Thymus (tissue), 11 donors: ENCODE measurements around the gene RELB. TPM values are rescaled to one million over a fixed set of nuclear protein-coding genes. Genes with fewer than 3 reads are reported as not detected.
"Not testable (repeated sequence)": the region's sequence is repeated elsewhere in the genome, so short reads cannot be mapped to it uniquely, and the experiment has no call there.

ENCODE experiments used
- DNase-seq, 9 donors: peaks; one replicate each; pipeline ENCODE4 v3.0.0-alpha.2; 2013; ENCODE audit warnings: low spot score in 9 of 9, low read depth in 6 of 9, missing footprints in 1 of 9
- H3K27ac ChIP-seq, 2 donors: one replicate each; pipeline ENCODE4 v1.5.1; 2013; ENCODE audit warnings: control low read depth in 1 of 2, low read depth in 1 of 2, low read length in 1 of 2, mild to moderate bottlenecking in 1 of 2, moderate library complexity in 1 of 2
- H3K27me3 ChIP-seq, 2 donors: one replicate each; pipeline ENCODE4 v1.5.1; 2013; ENCODE audit warnings: low read length in 1 of 2; ENCODE audit not compliant: control insufficient read depth in 2 of 2, insufficient read depth in 1 of 2
- H3K36me3 ChIP-seq, 2 donors: one replicate each; pipeline ENCODE4 v1.5.1; 2013; ENCODE audit warnings: low read length in 1 of 2, mild to moderate bottlenecking in 1 of 2, moderate library complexity in 1 of 2; ENCODE audit not compliant: control insufficient read depth in 2 of 2, insufficient read depth in 2 of 2
- H3K4me1 ChIP-seq, 2 donors: one replicate each; pipeline ENCODE4 v1.5.1; 2013; ENCODE audit warnings: low read length in 2 of 2; ENCODE audit not compliant: control insufficient read depth in 2 of 2, insufficient read depth in 2 of 2
- H3K4me3 ChIP-seq, 2 donors: one replicate each; pipeline ENCODE4 v1.5.1; 2013; ENCODE audit warnings: low read length in 2 of 2, control low read depth in 1 of 2, mild to moderate bottlenecking in 1 of 2
- H3K9me3 ChIP-seq, 2 donors: one replicate each; pipeline ENCODE4 v1.5.1; 2013; ENCODE audit warnings: low read length in 1 of 2, mild to moderate bottlenecking in 1 of 2; ENCODE audit not compliant: control insufficient read depth in 2 of 2, insufficient read depth in 1 of 2
- WGBS: extraction: QIAGEN DNeasy Blood & Tissue Kit; methylation state at CpG from one replicate; pipeline ENCODE4 v1.1.7; 2013; 5-methylcytosine and 5-hydroxymethylcytosine counted together
- polyA plus RNA-seq: library from polyadenylated mRNA; stranded (reverse); fragments of 200-250 nt; gene quantifications from one replicate; pipeline ENCODE4 v1.2.3, GENCODE V29; 2013
- total RNA-seq: library from RNA; stranded (reverse); fragments of 120-200 nt; gene quantifications from one replicate; pipeline ENCODE4 v1.2.4, GENCODE V29; 2013
- donor health status: healthy.

RELB gene
- total and polyA plus RNA-seq, 2 donors = 16.9 to 24.1 TPM

DNA sequence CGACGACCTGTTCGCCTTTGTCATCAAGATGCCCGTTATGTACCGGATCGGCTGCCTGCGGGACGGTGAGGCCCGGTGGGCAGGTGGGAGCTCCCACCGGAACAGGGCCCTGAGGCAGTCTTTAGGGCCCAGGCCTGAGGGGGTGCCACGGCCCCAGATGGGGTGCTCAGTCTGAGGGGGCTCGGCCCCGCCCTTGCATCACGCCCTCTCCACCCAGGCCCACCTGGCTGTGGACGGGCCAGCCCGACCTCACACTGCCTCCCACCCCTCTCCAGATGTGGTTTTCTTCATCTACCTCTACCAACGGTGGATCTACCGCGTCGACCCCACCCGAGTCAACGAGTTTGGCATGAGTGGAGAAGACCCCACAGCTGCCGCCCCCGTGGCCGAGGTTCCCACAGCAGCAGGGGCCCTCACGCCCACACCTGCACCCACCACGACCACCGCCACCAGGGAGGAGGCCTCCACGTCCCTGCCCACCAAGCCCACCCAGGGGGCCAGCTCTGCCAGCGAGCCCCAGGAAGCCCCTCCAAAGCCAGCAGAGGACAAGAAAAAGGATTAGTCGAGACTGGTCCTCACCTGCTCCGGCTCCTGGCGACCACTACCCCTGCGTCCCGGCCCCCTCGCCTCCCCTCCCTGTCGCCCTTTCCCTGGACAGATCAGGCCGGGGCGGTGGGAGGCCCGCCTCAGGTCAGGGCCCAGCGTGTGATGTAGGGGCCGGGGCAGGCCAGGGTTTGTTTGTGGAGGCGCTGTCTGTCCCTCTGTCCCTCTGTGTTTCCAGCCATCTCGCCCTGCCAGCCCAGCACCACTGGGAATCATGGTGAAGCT, 8.7 kb upstream of the RELB start:
- WGBS = 92% methylated on average over 44 of the region's 44 CpGs
- no peak for DNase-seq
- Histone ChIP-seq H3K36me3 (peaks cover 41 to 54% of the 10 kb centered on the region in 2 donors), H3K9me3 (no peaks in the 10 kb centered on the region), H3K4me1 (no peaks in the 10 kb centered on the region), H3K4me3 (no peak overlapping the region), H3K27me3 (no peaks in the 10 kb centered on the region), H3K27ac (no peak overlapping the region)

DNA sequence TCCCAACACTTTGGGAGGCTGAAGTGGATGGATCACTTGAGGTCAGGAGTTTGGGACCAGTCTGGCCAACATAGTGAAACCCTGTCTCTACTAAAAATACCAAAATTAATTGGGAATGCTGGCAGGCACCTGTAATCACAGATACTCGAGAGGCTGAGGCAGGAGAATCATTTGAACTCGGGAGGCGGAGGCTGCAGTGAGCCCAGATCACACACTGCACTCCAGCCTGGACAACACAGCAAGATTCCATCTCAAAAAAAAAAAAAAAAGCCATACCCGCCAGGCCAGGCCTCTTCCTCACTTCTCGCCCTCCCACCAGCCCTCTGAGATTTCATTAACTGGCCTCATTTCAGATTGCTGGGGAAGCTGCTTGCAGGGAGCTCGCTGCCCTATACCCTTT, 7.7 kb upstream of the RELB start:
- 95% methylated on average over 6 of the region's 6 CpGs for WGBS
- H3K4me1 ChIP-seq = no peaks in the 10 kb centered on the region
- no peak overlapping the region for H3K4me3 ChIP-seq
- peaks cover 33 to 46% of the 10 kb centered on the region in 2 donors for H3K36me3 ChIP-seq
- H3K9me3 ChIP-seq = no peaks in the 10 kb centered on the region
- H3K27ac ChIP-seq = no peak overlapping the region
- H3K27me3 ChIP-seq = no peaks in the 10 kb centered on the region
- no peak for DNase-seq

DNA sequence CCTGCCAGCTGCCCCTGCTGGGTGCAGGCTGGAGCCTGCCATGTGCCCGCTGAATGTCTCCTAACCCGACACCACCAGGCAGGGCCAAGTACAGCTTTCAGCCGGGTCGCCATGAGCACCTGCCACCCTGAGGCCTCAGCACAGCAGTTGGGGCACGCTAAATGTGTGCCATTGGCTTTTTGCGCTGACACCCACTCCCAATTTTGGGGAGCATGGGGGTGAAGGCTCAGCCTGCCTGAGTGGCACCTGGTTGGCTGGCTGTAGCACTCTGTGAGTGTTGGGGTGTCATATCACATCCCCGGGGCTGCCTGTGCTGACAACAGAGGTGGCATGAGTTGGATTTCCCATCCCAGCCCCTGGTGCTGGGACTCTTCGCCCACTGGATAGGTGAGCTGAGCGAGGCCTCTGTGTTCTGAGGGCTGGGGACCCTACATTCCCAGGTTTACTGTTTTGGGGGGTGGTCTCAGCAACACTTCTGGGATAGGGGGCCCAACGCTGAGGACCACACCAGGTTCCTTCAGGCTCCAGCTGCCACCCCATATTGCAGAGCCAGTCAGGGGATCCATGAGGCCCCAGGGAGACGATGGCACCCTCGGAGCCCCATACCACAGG, 7.2 kb upstream of the RELB start:
- WGBS = 99% methylated on average over 12 of the region's 12 CpGs
- Histone ChIP-seq H3K27ac (no peak overlapping the region), H3K27me3 (no peaks in the 10 kb centered on the region), H3K4me3 (no peak overlapping the region), H3K9me3 (no peaks in the 10 kb centered on the region), H3K36me3 (peaks cover 30 to 41% of the 10 kb centered on the region in 2 donors), H3K4me1 (no peaks in the 10 kb centered on the region)
- DNase-seq = no peak

GRCh38 chr19:44998025-44998424, 3.2 kb upstream of the RELB start:
- no peak for DNase-seq
- 94% methylated on average over 4 of the region's 4 CpGs for WGBS
- Histone ChIP-seq H3K27ac (no peak overlapping the region), H3K36me3 (peaks cover 1 to 6% of the 10 kb centered on the region in 2 donors), H3K27me3 (peaks cover 0 to 4% of the 10 kb centered on the region in 2 donors), H3K9me3 (no peaks in the 10 kb centered on the region), H3K4me1 (peaks cover 7 to 15% of the 10 kb centered on the region in 2 donors), H3K4me3 (no peak overlapping the region)

DNA sequence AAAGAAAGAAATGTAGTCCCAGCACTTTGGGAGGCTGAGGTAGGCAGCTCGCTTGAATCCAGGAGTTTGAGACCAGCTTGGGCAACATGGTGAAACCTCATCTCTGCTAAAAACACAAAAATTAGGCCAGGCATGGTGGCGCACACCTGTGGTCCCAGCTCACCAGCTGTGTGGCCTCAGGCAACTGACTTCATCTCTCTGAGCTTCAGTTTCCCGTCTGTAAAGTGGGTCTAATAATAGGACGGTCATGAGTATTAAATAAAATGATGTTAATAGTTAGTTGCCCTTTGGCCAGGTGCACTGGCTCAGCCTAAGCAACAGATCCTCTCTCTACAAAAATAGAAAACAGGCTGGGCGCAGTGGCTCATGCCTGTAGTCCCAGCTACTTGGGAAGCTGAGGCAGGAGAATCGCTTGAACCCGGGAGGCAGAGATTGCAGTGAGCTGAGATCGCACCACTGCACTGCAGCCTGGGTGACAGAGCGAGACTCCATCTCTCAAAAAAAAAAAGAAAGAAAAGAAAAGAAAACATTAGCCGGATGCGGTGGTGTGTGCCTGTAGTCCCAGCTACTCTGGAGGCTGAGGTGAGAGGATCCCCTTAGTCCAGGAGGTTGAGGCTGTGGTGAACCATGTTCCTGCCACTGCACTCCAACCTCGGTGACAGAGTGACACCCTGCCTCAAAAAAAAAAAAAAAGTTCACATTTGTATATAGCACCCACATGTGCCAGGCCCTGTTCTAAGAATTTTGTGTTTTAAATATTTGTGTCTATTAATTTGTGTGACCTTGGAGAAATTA, 1.9 kb upstream of the RELB start:
- H3K27ac ChIP-seq, H3K27me3 ChIP-seq, H3K9me3 ChIP-seq, H3K4me3 ChIP-seq, DNase-seq, H3K36me3 ChIP-seq: not testable (repeated sequence)
- WGBS = 89% methylated on average over 12 of the region's 12 CpGs
- peaks cover 7 to 15% of the 10 kb centered on the region in 2 donors for H3K4me1 ChIP-seq

DNA sequence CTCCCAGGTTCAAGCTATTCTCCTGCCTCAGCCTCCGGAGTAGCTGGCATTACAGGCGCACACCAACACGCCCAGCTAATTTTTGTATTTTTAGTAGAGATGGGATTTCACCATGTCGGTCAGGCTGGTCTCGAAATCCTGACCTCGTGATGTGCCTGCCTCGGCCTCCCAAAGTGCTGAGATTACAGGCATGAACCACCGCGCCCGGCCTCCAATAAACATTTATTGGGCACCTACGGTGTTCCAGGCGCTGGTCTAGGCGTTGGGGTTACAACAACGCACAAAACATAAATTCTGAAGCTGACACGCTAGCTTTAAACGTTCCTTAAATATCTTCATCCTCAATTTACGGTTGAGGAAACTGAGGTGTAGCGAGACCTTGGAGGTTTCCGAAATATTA, 599 bp upstream of the RELB start:
- not testable (repeated sequence) for DNase-seq, H3K36me3 ChIP-seq, H3K27me3 ChIP-seq, H3K9me3 ChIP-seq
- Histone ChIP-seq H3K4me3 (peak overlapping the region; percentile 5 to 87), H3K27ac (peak overlapping the region; percentile 64 to 65), H3K4me1 (peaks cover 7 to 15% of the 10 kb centered on the region in 2 donors)
- 76% methylated on average over 19 of the region's 19 CpGs for WGBS

DNA sequence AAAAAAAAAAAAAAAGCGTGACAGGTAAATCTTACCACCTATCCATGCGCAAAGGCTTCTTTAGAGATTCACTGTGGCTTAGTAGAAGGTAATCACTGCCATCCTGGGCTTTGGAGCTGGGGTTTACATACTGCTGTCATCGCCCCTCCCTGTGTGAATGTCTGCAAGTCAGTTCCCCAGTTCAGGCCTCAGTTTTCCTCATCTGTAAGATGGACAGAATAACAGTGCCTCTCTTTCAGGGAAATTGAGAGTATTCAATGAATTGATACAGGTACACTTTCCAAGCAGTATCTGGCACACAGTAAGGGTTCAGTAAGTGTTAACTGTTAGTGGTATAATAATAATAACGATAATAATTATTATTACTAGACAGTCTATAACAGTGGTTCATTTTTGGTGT, 2.2 kb downstream of the RELB start:
- H3K36me3 ChIP-seq = peaks cover 0 to 11% of the 10 kb centered on the region in 2 donors
- H3K4me1 ChIP-seq = peaks cover 7 to 15% of the 10 kb centered on the region in 2 donors
- H3K27ac ChIP-seq = no peak overlapping the region
- WGBS = 99% methylated on average over 4 of the region's 4 CpGs
- peaks cover 0 to 4% of the 10 kb centered on the region in 2 donors for H3K27me3 ChIP-seq
- no peak overlapping the region for H3K4me3 ChIP-seq
- no peak for DNase-seq
- no peaks in the 10 kb centered on the region for H3K9me3 ChIP-seq

DNA sequence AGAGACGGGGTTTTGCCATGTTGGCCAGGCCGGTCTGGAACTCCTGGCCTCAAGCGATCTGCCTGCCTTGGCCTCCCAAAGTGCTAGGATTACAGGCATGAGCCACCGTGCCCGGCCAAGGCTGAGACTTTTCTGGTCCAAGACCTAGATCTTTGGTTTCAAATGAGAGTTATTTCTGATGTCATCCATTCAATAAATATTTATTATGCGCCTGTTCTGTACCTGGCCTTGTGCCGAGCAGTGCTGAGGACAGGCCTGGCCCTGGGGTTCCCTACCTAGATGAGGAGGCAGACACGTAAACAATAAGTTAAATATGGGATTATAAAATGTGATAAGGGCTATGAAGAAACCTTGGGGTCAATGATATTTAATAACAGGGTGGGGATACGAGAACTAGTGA, 4.5 kb downstream of the RELB start:
- Histone ChIP-seq H3K27me3 (peaks cover 0 to 4% of the 10 kb centered on the region in 2 donors), H3K36me3 (peaks cover 0 to 11% of the 10 kb centered on the region in 2 donors), H3K4me1 (peaks cover 7 to 12% of the 10 kb centered on the region in 2 donors), H3K4me3 (no peak overlapping the region), H3K27ac (no peak overlapping the region), H3K9me3 (no peaks in the 10 kb centered on the region)
- WGBS = 97% methylated on average over 9 of the region's 9 CpGs
- DNase-seq = no peak

DNA sequence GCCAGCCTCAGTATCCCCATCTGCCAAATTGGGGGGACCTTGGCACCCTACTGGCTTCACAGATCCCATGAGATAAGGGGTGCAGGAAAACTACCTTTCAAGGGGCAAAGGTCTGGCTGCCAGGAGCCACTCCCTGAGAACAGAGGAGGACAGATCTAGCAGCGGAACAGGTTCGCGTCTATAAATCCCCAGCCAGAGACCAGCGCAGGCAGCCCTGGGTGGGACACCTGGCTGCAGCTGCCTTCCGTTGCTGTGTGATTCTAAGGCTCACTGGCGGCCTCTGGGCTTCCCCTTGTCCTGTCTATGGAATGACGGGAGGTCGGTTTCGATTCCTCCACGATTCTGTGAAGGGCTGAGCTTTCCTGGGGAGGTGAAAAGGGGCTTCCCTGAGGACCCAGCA, 7.3 kb downstream of the RELB start:
- H3K27ac ChIP-seq = no peak overlapping the region

More for the DNA sequence above, 7.3 kb downstream of the RELB start:
- WGBS = 95% methylated on average over 10 of the region's 10 CpGs
- Histone ChIP-seq H3K4me1 (no peaks in the 10 kb centered on the region), H3K4me3 (no peak overlapping the region), H3K36me3 (peaks cover 0 to 7% of the 10 kb centered on the region in 2 donors), H3K9me3 (no peaks in the 10 kb centered on the region), H3K27me3 (no peaks in the 10 kb centered on the region)
- DNase-seq = no peak
